ENCODE data around the gene VWA5B2. TPM values are rescaled to one million over a fixed set of nuclear protein-coding genes. Genes with fewer than 3 reads are reported as not detected.

The VWA5B2 gene
- total and polyA plus RNA-seq, 9 of the 15 experiments (the other 6 are each of a cell fraction or from before 2014, with no cell fraction given): 0.04 TPM; not detected in 8

- TF ChIP-seq ZNF197 (CRISPR knock-in tag; IDR thresholded peaks at IDR 0.05; ENCODE audit: low read depth): no peak
- TF ChIP-seq, protein P1, sequence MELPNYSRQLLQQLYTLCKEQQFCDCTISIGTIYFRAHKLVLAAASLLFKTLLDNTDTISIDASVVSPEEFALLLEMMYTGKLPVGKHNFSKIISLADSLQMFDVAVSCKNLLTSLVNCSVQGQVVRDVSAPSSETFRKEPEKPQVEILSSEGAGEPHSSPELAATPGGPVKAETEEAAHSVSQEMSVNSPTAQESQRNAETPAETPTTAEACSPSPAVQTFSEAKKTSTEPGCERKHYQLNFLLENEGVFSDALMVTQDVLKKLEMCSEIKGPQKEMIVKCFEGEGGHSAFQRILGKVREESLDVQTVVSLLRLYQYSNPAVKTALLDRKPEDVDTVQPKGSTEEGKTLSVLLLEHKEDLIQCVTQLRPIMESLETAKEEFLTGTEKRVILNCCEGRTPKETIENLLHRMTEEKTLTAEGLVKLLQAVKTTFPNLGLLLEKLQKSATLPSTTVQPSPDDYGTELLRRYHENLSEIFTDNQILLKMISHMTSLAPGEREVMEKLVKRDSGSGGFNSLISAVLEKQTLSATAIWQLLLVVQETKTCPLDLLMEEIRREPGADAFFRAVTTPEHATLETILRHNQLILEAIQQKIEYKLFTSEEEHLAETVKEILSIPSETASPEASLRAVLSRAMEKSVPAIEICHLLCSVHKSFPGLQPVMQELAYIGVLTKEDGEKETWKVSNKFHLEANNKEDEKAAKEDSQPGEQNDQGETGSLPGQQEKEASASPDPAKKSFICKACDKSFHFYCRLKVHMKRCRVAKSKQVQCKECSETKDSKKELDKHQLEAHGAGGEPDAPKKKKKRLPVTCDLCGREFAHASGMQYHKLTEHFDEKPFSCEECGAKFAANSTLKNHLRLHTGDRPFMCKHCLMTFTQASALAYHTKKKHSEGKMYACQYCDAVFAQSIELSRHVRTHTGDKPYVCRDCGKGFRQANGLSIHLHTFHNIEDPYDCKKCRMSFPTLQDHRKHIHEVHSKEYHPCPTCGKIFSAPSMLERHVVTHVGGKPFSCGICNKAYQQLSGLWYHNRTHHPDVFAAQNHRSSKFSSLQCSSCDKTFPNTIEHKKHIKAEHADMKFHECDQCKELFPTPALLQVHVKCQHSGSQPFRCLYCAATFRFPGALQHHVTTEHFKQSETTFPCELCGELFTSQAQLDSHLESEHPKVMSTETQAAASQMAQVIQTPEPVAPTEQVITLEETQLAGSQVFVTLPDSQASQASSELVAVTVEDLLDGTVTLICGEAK (IDR thresholded peaks at IDR 0.05): no peak
- TF ChIP-seq, protein P1 (CRISPR knock-in tag; IDR thresholded peaks at IDR 0.05): no peak
- TF ChIP-seq HNRNPUL1 (IDR thresholded peaks at IDR 0.05; ENCODE audit: low read length): no peak
- TF ChIP-seq GATAD2A (IDR thresholded peaks at IDR 0.05): no peak
These were observed 26.1 kb downstream of the VWA5B2 start (continued) for GRCh38 chr3:184255291-184256039.

Measured in K562 (cell line).